Cardiac muscle cell (in vitro differentiated cells and primary cell): ENCODE results near the gene KCNAB2. TPM values are rescaled to one million over a fixed set of nuclear protein-coding genes. Genes with fewer than 3 reads are reported as not detected.

Source experiments
- DNase-seq, 2 donors: peaks; one replicate each; pipeline versions ENCODE4 v3.0.0 to v3.0.0-alpha.2; 2010 to 2017; ENCODE audit warnings: low read depth in 1 of 2, low spot score in 1 of 2
- H3K27ac ChIP-seq: fragments of 200-600 bp; sonication (generic); 2 replicates; pipeline ENCODE4 v1.5.1; 2016
- H3K27me3 ChIP-seq: fragments of 200-600 bp; sonication (generic); 2 replicates; pipeline ENCODE4 v1.6.0; 2016; ENCODE audit warnings: control low read depth
- H3K36me3 ChIP-seq: fragments of 200-600 bp; sonication (generic); 2 replicates; pipeline ENCODE4 v1.5.1; 2016; ENCODE audit warnings: control low read depth
- H3K4me1 ChIP-seq: fragments of 200-600 bp; sonication (generic); 2 replicates; pipeline ENCODE4 v1.8.1; 2017; ENCODE audit warnings: low read depth, mild to moderate bottlenecking, mixed run types
- H3K4me3 ChIP-seq: fragments of 200-600 bp; sonication (generic); 2 replicates; pipeline ENCODE4 v1.5.1; 2016; ENCODE audit warnings: mild to moderate bottlenecking
- H3K9me3 ChIP-seq: fragments of 200-600 bp; sonication (generic); 2 replicates; pipeline ENCODE4 v1.5.1; 2017; ENCODE audit warnings: low read depth, mild to moderate bottlenecking, control low read depth
- polyA plus RNA-seq: library from polyadenylated mRNA; unstranded; fragments of >200 nt; fragmentation: Nextera tagmentation; extraction: Ambion mirVana; gene quantifications from 2 replicates; pipeline ENCODE4 v1.2.1, GENCODE V29; 2016
- total RNA-seq: library from RNA; depleted of rRNA; stranded (reverse); fragments of >200 nt; gene quantifications from 2 replicates; pipeline ENCODE4 v1.2.3, GENCODE V29; 2016
- TF ChIP-seq, protein P1 (sequence below): IDR thresholded peaks from 2 replicates; pipeline ENCODE4 v1.5.1; 2012; ENCODE audit warnings: low read depth, mild to moderate bottlenecking, low read length

KCNAB2 gene
- total and polyA plus RNA-seq, 2 experiments from 2014 or later: 5.5 to 10.8 TPM

DNA sequence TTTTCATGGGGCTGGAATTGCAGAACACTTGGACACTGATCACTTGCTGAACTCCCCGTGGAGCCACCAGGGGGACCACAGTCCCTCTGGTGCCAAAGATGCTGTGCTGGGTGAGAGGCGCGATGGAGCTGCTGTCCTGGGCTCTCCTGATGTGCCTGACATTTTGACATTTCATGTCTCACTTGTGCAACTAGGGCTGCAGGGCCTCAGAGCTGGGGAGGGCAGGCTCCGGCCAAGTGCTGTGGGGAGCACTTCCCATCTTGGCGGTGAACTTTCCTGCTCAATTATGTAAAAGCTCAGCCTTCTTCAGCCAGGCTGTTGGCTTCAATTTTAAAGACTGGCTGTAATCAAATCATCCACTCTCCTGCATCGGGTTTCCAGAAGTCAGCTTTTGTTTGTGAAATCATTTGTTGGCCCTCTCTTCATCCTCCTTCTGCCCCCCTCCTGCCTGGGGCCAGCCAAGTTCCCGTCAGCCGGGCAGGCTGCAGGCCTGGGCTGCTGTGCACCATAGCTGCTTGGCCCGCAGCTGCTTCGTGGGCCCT is 36.8 kb downstream of the KCNAB2 start:
- H3K4me3 ChIP-seq: no peak overlapping the region
- TF ChIP-seq, protein P1, sequence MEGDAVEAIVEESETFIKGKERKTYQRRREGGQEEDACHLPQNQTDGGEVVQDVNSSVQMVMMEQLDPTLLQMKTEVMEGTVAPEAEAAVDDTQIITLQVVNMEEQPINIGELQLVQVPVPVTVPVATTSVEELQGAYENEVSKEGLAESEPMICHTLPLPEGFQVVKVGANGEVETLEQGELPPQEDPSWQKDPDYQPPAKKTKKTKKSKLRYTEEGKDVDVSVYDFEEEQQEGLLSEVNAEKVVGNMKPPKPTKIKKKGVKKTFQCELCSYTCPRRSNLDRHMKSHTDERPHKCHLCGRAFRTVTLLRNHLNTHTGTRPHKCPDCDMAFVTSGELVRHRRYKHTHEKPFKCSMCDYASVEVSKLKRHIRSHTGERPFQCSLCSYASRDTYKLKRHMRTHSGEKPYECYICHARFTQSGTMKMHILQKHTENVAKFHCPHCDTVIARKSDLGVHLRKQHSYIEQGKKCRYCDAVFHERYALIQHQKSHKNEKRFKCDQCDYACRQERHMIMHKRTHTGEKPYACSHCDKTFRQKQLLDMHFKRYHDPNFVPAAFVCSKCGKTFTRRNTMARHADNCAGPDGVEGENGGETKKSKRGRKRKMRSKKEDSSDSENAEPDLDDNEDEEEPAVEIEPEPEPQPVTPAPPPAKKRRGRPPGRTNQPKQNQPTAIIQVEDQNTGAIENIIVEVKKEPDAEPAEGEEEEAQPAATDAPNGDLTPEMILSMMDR: peak; percentile 39
- H3K27ac ChIP-seq: no peak overlapping the region
- DNase-seq: peak; percentile 22 to 41
- H3K9me3 ChIP-seq: no peaks in the 10 kb centered on the region
- H3K27me3 ChIP-seq: no peaks in the 10 kb centered on the region
- peaks cover 5% of the 10 kb centered on the region for H3K4me1 ChIP-seq
- H3K36me3 ChIP-seq: no peaks in the 10 kb centered on the region

DNA sequence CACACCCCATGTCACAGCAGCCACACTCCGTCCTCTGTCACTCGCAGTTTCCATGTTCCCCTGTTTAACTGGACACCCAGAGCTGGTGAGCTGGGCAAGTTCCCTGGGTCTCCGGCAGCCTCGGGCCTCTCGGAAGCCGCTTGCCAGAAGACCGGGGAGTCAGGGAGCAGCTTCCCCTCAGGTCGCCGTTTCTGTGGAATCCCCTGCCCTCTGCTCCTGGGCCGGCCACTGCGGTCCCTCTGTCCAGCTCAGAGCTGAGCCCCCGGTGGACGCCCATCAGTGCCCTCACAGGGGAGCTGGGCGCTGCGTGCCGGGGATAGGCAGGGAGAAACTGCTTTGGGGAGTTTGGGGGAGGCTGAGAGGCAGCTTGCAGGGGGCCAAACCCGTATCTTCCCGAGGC is 37.7 kb downstream of the KCNAB2 start:
- Histone ChIP-seq H3K4me3 (no peak overlapping the region), H3K27ac (no peak overlapping the region), H3K36me3 (no peaks in the 10 kb centered on the region), H3K4me1 (peaks cover 5% of the 10 kb centered on the region), H3K9me3 (no peaks in the 10 kb centered on the region), H3K27me3 (no peaks in the 10 kb centered on the region)
- TF ChIP-seq, protein P1: no peak
- DNase-seq: no peak

DNA sequence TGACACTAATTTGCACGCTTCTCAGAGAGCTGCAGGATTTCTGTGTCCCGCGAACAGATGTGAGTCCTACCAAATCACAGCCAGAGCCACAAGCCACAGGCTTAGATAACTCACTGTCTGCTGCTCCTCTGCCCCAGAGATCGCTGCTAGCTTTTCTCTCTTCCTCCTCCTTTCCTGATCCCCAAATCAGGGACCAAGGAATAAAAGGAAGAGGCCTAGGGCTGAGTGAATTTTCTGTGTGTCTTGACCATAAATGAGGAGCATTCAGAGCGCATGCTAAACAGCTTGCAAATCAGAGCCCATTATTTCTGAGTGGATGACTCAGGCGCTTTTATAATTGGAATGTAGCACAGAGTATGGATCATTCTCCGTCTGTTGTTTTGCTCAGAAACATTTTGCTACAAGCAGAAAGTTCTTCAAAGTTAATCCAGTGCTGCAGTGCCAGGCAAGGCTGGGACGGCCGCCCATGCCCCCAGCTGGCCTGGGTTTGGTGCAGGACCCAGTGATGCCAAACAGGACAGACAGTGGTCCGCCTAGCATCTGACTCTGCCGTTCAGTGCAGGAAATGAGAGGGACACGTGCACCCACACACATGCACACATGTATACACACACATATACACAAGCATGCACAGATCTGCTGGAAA is 38.2 kb downstream of the KCNAB2 start:
- H3K27me3 ChIP-seq: no peaks in the 10 kb centered on the region
- H3K27ac ChIP-seq: no peak overlapping the region
- H3K9me3 ChIP-seq: no peaks in the 10 kb centered on the region
- H3K4me1 ChIP-seq: peaks cover 5% of the 10 kb centered on the region
- H3K36me3 ChIP-seq: no peaks in the 10 kb centered on the region
- TF ChIP-seq, protein P1: no peak
- DNase-seq: no peak
- H3K4me3 ChIP-seq: no peak overlapping the region

DNA sequence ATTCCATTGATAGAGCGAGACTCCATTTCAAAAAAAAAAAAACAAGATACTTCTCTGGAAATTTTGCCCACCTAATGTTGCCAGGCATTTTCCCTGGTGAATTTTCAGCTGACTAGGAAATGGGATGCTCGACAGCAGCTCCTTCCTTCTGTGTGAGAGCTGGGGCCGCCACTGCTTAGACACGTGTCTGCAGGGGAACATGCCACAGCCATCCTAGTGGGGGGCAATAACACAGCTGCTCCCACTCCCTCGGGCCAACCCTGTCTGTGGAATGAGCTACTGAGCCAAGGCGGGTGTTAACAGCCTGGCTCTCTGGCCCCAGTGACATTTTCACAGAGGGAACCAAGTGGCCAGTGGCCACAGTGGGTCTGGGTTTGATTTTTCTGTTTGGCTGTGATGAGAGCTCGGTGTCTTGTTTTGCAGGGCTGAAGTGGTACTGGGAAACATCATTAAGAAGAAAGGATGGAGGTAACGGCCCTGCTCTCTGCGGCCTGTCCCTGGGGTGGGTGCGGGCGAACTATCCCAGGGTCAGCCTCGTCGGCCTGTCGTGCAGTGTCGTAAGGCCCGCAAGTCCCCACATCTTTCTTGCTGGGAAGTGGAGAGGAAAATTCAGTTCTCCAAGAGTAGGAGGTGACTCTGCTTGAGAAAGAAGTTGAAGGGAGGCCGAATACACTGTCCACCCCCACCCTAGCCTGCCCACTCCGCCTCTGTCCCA is 39.2 kb downstream of the KCNAB2 start:
- TF ChIP-seq, protein P1: no peak
- no peaks in the 10 kb centered on the region for H3K9me3 ChIP-seq
- H3K27me3 ChIP-seq: no peaks in the 10 kb centered on the region
- peaks cover 5% of the 10 kb centered on the region for H3K4me1 ChIP-seq
- no peak overlapping the region for H3K27ac ChIP-seq
- no peak for DNase-seq
- H3K36me3 ChIP-seq: no peaks in the 10 kb centered on the region
- H3K4me3 ChIP-seq: no peak overlapping the region

DNA sequence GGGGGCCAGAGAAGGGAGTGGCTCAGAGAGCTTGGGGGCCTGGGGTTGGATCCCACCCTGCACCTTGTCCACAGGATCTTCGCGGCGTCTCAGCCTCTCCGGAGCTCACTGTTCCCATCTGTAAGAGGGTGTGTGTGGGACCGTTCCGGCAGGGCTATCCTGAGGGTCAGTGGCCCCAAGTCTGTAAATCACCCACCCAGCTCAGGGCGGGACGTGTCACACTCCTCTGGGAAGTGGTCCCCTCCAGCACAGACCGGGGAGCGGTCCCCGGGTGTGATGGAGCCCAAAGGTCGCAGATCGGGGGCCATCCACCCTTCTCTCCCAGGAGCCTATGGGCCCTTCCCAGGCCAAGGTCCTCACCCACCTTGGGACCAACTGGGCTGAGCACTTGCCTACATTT is 40.0 kb downstream of the KCNAB2 start:
- no peak for DNase-seq
- Histone ChIP-seq H3K27me3 (no peaks in the 10 kb centered on the region), H3K4me3 (no peak overlapping the region), H3K36me3 (no peaks in the 10 kb centered on the region), H3K27ac (no peak overlapping the region), H3K9me3 (no peaks in the 10 kb centered on the region), H3K4me1 (peaks cover 5% of the 10 kb centered on the region)
- TF ChIP-seq, protein P1: no peak
